Lower lobe of right lung (tissue), 2 donors: Measurements from ENCODE around the gene NIBAN1. TPM values are rescaled to one million over a fixed set of nuclear protein-coding genes. Genes with fewer than 3 reads are reported as not detected.

Experiments used
- ATAC-seq, 2 donors: fragments of 200-7000 bp; cut with Tn5 transposase; one replicate each; pipeline ENCODE4 v1.9.1; 2020 to 2022; ENCODE audit warnings: mild to moderate bottlenecking in 2 of 2, moderate library complexity in 2 of 2
- DNase-seq: peaks from one replicate; pipeline ENCODE4 v3.0.0-alpha.2; 2020
- H3K27ac ChIP-seq: fragments of 200-600 bp; one replicate; pipeline ENCODE4 v1.8.0; 2022
- H3K27me3 ChIP-seq: fragments of 200-600 bp; one replicate; pipeline ENCODE4 v1.8.0; 2022; ENCODE audit warnings: low read depth
- H3K36me3 ChIP-seq: fragments of 200-600 bp; one replicate; pipeline ENCODE4 v1.8.0; 2022; ENCODE audit warnings: mild to moderate bottlenecking
- H3K4me1 ChIP-seq: fragments of 200-600 bp; one replicate; pipeline ENCODE4 v1.8.0; 2022
- H3K4me3 ChIP-seq: fragments of 200-600 bp; one replicate; pipeline ENCODE4 v1.8.0; 2022; ENCODE audit warnings: mild to moderate bottlenecking
- H3K9me3 ChIP-seq: fragments of 200-600 bp; one replicate; pipeline ENCODE4 v1.8.0; 2022
- CTCF ChIP-seq: fragments of 200-600 bp; IDR thresholded peaks from one replicate; pipeline ENCODE4 v1.8.0; 2022; ENCODE audit warnings: antibody characterized with exemption, mild to moderate bottlenecking
- intact Hi-C: fragments of 100-400 bp; cut with DNase I; formaldehyde crosslinking; loops from one replicate; pipeline ENCODE4 v1.11.0; 2022
- total RNA-seq: library from RNA; stranded (reverse); fragmentation: NEBNext Ultra II Directional; extraction: Animal tissue kit (Norgen Biotek cat#: 25700); gene quantifications from one replicate; pipeline ENCODE4 v1.2.1, GENCODE V29; 2021
- donor health status: DM: no; HTN: yes; CAD: no; lungs with severe emphysema.

The NIBAN1 gene
- total RNA-seq, 1 donor from 2014 or later, result 44.8 TPM

- Histone ChIP-seq H3K27ac (no peak overlapping the region), H3K9me3 (no peaks in the 10 kb centered on the region), H3K4me1 (no peaks in the 10 kb centered on the region), H3K4me3 (no peak overlapping the region), H3K36me3 (no peaks in the 10 kb centered on the region), H3K27me3 (no peaks in the 10 kb centered on the region)
- intact Hi-C loops, result no loop called here
- TF ChIP-seq CTCF, result no peak
- no peak for DNase-seq
- no peak for ATAC-seq
Observed at GRCh38 chr1:184990204-184990603, 15.9 kb upstream of the NIBAN1 start.

DNA sequence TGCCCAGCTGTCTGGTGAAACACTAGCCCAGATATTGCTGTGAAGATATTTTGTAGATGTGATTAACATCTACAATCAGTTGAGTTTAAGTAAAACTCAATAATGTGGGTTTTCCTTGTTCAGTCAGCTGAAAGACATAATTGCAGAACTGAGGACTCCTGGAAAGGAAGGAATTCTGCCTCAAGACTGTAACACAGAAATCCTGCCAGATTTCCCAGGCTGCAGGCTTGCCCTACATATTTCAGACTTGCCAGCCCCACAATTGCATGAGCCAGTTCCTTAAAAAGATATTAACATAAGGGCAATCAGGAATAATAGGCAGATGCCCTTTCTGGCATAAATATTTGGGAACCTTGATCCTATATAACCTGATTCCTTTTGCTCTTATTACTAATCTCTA, 14.2 kb upstream of the NIBAN1 start:
- H3K36me3 ChIP-seq, result no peaks in the 10 kb centered on the region
- DNase-seq, result no peak
- intact Hi-C loops, result no loop called here
- no peaks in the 10 kb centered on the region for H3K4me1 ChIP-seq
- no peak for TF ChIP-seq CTCF
- no peaks in the 10 kb centered on the region for H3K9me3 ChIP-seq
- H3K27me3 ChIP-seq, result no peaks in the 10 kb centered on the region
- H3K4me3 ChIP-seq, result no peak overlapping the region
- ATAC-seq, result no peak
- H3K27ac ChIP-seq, result no peak overlapping the region

DNA sequence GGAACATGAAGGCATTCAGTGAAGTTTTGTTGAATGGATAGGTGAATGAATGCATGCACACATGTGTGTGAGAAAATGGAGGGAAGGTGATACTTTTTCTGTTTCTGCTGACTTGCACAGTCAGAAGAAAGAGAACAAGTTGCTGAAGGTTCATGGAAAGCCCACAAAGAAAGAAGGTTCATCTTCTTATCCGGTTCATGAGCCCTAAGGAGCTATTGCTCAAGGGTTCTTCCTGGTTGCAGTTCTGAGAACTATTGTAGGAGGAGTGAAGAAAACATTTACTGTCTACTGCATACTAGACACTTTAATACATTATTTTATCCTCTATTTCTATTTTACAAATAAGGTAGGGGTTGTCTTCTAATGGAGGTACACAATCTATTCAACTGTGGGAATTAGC, 13.4 kb upstream of the NIBAN1 start:
- H3K36me3 ChIP-seq, result no peaks in the 10 kb centered on the region
- DNase-seq, result no peak
- no peaks in the 10 kb centered on the region for H3K27me3 ChIP-seq
- H3K4me1 ChIP-seq, result no peaks in the 10 kb centered on the region
- no peak overlapping the region for H3K4me3 ChIP-seq
- H3K9me3 ChIP-seq, result no peaks in the 10 kb centered on the region
- no peak for ATAC-seq
- intact Hi-C loops, result no loop called here
- no peak for TF ChIP-seq CTCF
- H3K27ac ChIP-seq, result no peak overlapping the region

DNA sequence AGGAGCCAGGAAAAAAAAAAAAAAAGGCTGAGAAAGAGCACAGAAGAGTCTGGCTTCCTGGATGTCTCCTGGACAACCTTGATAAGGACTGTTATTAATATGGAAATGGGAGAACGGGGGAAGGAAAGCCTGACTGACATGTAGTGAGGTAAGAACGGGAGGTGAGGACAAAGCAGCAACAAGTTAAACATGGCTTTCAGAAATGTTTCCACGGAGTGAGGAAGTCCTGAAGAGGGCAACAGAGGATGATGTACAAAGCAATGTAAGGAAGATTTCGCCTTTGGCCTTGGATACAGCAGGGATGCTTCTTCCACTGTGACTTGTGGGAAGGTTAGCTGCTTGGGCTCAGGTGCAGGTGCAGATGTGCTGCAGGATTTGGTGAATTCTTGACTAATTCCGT, 11.9 kb upstream of the NIBAN1 start:
- no peak overlapping the region for H3K4me3 ChIP-seq
- H3K36me3 ChIP-seq, result no peaks in the 10 kb centered on the region
- H3K27ac ChIP-seq, result no peak overlapping the region
- no peaks in the 10 kb centered on the region for H3K4me1 ChIP-seq
- intact Hi-C loops, result no loop called here
- TF ChIP-seq CTCF, result no peak
- no peaks in the 10 kb centered on the region for H3K9me3 ChIP-seq
- no peaks in the 10 kb centered on the region for H3K27me3 ChIP-seq
- DNase-seq (no peak), ATAC-seq (no peak)

DNA sequence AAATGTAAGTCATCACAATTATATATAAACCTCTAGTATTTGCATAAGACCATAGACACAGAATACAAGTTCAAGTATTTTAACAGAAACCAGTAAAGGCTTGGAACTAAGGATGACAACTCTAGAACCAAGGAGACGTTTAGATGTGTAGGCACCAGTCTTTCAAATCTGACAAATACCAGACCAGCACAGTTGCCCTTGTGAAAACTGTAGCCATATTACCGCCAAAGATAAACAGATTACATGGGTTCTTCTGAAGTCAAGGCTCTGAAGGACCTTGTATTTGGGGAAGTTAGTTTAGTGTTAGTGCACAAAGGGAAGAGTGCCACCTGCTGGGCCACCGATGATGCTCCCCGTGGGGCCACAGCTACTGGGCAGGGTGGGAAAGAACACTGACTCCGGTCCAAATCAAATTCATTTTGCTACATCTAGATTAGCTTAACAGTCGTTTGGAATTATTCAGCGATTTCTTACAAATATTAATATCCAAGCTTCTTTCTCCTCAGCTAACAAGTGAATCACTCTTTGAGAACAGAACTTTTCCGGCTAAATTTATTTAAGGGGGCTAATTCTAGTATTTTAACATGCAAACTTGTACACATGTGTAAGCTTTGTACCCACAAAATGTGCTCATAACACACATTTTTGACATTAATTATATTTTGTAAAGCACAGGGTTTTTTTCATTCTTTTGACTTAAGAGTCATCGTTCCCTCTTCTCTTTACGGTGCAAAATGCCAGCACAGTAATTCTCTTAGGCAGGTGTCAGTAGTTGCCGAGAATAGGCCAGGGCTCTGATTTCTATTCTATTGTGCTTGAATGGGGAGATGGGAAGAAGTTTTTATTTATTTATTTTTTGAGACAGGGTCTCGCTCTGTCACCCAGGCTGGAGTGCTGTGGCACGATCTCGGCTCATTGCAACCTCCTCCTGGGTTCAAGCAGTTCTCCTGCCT, 8.0 kb upstream of the NIBAN1 start:
- Histone ChIP-seq H3K4me3 (no peak overlapping the region), H3K4me1 (no peaks in the 10 kb centered on the region), H3K27me3 (no peaks in the 10 kb centered on the region), H3K9me3 (no peaks in the 10 kb centered on the region), H3K27ac (no peak overlapping the region), H3K36me3 (no peaks in the 10 kb centered on the region)
- peak; percentile 98 to 99 for ATAC-seq
- intact Hi-C loops, result loop anchor here (5.0 kb wide), 1 partner anchor 175 kb away; no protein-coding TSS in a partner anchor
- DNase-seq, result peak; percentile 83
- peak; percentile 92 for TF ChIP-seq CTCF
